GM21447 (cell line): Measurements from ENCODE around the gene RIMBP2.

ENCODE experiments used
- ATAC-seq: cut with Tn5 transposase; IDR thresholded peaks from one replicate; pipeline ENCODE4 v1.9.1; 2021; ENCODE audit not compliant: unreplicated experiment

Gene RIMBP2

GRCh38 chr12:130639476-130640424 lies 76.3 kb downstream of the RIMBP2 start:
- ATAC-seq: no peak

- no peak for ATAC-seq
These were observed 79.7 kb downstream of the RIMBP2 start for GRCh38 chr12:130636370-130636769.

- ATAC-seq: no peak
These were observed 81.2 kb downstream of the RIMBP2 start for GRCh38 chr12:130634866-130635265.

- no peak for ATAC-seq
These were observed 82.3 kb downstream of the RIMBP2 start for GRCh38 chr12:130633771-130634170.

GRCh38 chr12:130632642-130633041 lies 83.5 kb downstream of the RIMBP2 start:
- no peak for ATAC-seq

GRCh38 chr12:130628304-130628703 lies 87.8 kb downstream of the RIMBP2 start:
- no peak for ATAC-seq

GRCh38 chr12:130627175-130627574 lies 88.9 kb downstream of the RIMBP2 start:
- no peak for ATAC-seq

GRCh38 chr12:130626601-130627000 lies 89.5 kb downstream of the RIMBP2 start:
- no peak for ATAC-seq

- ATAC-seq: no peak
These were observed 90.9 kb downstream of the RIMBP2 start for GRCh38 chr12:130625201-130625600.

- ATAC-seq: no peak
These were observed 93.3 kb downstream of the RIMBP2 start for GRCh38 chr12:130622803-130623202.

- no peak for ATAC-seq
These were observed 94.3 kb downstream of the RIMBP2 start for GRCh38 chr12:130621696-130622298.

- ATAC-seq: no peak
These were observed 95.3 kb downstream of the RIMBP2 start for GRCh38 chr12:130620756-130621155.

- ATAC-seq: no peak
These were observed 95.8 kb downstream of the RIMBP2 start for GRCh38 chr12:130620281-130620680.

GRCh38 chr12:130619385-130620001 lies 96.6 kb downstream of the RIMBP2 start:
- no peak for ATAC-seq

- no peak for ATAC-seq
These were observed 98.9 kb downstream of the RIMBP2 start for GRCh38 chr12:130617219-130617618.

- no peak for ATAC-seq
These were observed 100.2 kb downstream of the RIMBP2 start for GRCh38 chr12:130615861-130616345.

- no peak for ATAC-seq
These were observed 101.6 kb downstream of the RIMBP2 start for GRCh38 chr12:130614530-130614905.

GRCh38 chr12:130613831-130614529 lies 102.1 kb downstream of the RIMBP2 start:
- no peak for ATAC-seq

GRCh38 chr12:130613131-130613530 lies 103.0 kb downstream of the RIMBP2 start:
- no peak for ATAC-seq

- ATAC-seq: no peak
These were observed 104.8 kb downstream of the RIMBP2 start for GRCh38 chr12:130611026-130611905.
